IMR-90 (cell line): ENCODE results near the gene MMP20. TPM values are rescaled to one million over a fixed set of nuclear protein-coding genes. Genes with fewer than 3 reads are reported as not detected.

Experiments
- ATAC-seq: fragments of 200-7000 bp; cut with Tn5 transposase; 2 replicates; pipeline ENCODE4 v1.9.1; 2020; ENCODE audit warnings: low read depth, mild to moderate bottlenecking, moderate library complexity
- BruUV-seq: library from RNA; stranded (reverse); fragments of 400-500 nt; replicated peaks from 2 replicates; lab custom pipeline; 2021; lab: Mats Ljungman, UMichigan
- CTCF ChIA-PET: fragments of 300-600 bp; formaldehyde crosslinking; extraction: SDS; loops from one replicate; lab custom pipeline; 2021; ENCODE audit warnings: antibody characterized with exemption; lab: Yijun Ruan, JAX
- POLR2A ChIA-PET: fragments of 300-600 bp; sonication (Branson Sonifier 250); formaldehyde crosslinking; loops from one replicate; lab custom pipeline; 2022; ENCODE audit warnings: antibody characterized with exemption; ENCODE audit not compliant: unreplicated experiment; lab: Charles Lee
- DNase-seq: peaks from one replicate; pipeline ENCODE4 v3.0.0; 2013
- H2AFZ ChIP-seq: replicated peaks from 2 replicates; pipeline ENCODE3; 2013; ENCODE audit warnings: low read length, mild to moderate bottlenecking; ENCODE audit not compliant: poor library complexity
- H2AK5ac ChIP-seq: 2 replicates; pipeline ENCODE4 v1.6.1; 2013; ENCODE audit warnings: low read depth, low read length, inconsistent platforms
- H2AK9ac ChIP-seq: replicated peaks from 2 replicates; pipeline ENCODE3; 2013; ENCODE audit warnings: mild to moderate bottlenecking, low read depth, low read length, moderate library complexity; ENCODE audit not compliant: poor library complexity
- H2BK120ac ChIP-seq: 2 replicates; pipeline ENCODE4 v1.6.1; 2013; ENCODE audit warnings: low read depth, low read length, inconsistent platforms
- H2BK15ac ChIP-seq: 3 replicates; pipeline ENCODE4 v1.6.1; 2013; ENCODE audit warnings: low read depth, low read length, inconsistent platforms
- H2BK20ac ChIP-seq: 2 replicates; pipeline ENCODE4 v1.6.1; 2013; ENCODE audit warnings: low read depth, mild to moderate bottlenecking, inconsistent platforms, low read length, moderate library complexity
- H2BK5ac ChIP-seq: 2 replicates; pipeline ENCODE4 v1.6.1; 2013; ENCODE audit warnings: mild to moderate bottlenecking, low read depth, low read length, inconsistent platforms; ENCODE audit not compliant: poor library complexity, severe bottlenecking
- H3K14ac ChIP-seq: replicated peaks from 2 replicates; pipeline ENCODE4 v1.6.1; 2013; ENCODE audit warnings: low read depth, low read length, inconsistent platforms
- H3K18ac ChIP-seq: 2 replicates; pipeline ENCODE4 v1.6.1; 2013; ENCODE audit warnings: low read depth, low read length, control low read depth
- H3K23ac ChIP-seq: 2 replicates; pipeline ENCODE4 v1.6.1; 2013; ENCODE audit warnings: low read depth, low read length, inconsistent platforms
- H3K27ac ChIP-seq: 2 replicates; pipeline ENCODE4 v1.5.1; 2013; ENCODE audit warnings: mild to moderate bottlenecking, control low read depth, low read length; ENCODE audit not compliant: insufficient read depth
- H3K27me3 ChIP-seq: 2 replicates; pipeline ENCODE4 v1.6.1; 2013; ENCODE audit warnings: low read length; ENCODE audit not compliant: control insufficient read depth, insufficient read depth
- H3K36me3 ChIP-seq: 2 replicates; pipeline ENCODE4 v1.6.1; 2013; ENCODE audit warnings: low read length, mixed read lengths; ENCODE audit not compliant: control insufficient read depth, insufficient read depth
- H3K4ac ChIP-seq: 2 replicates; pipeline ENCODE4 v1.6.1; 2013; ENCODE audit warnings: low read depth, low read length, inconsistent platforms
- H3K4me1 ChIP-seq: 2 replicates; pipeline ENCODE4 v1.6.1; 2013; ENCODE audit warnings: low read length, mixed read lengths; ENCODE audit not compliant: control insufficient read depth, insufficient read depth
- H3K4me2 ChIP-seq: 2 replicates; pipeline ENCODE4 v1.6.1; 2013; ENCODE audit warnings: low read depth, mild to moderate bottlenecking, control low read depth, low read length, moderate library complexity
- H3K4me3 ChIP-seq: 2 replicates; pipeline ENCODE4 v1.5.1; 2013; ENCODE audit warnings: low read depth, mild to moderate bottlenecking, control low read depth, low read length, moderate library complexity; ENCODE audit not compliant: insufficient read depth
- H3K56ac ChIP-seq: 2 replicates; pipeline ENCODE4 v1.6.1; 2013; ENCODE audit warnings: low read length, inconsistent platforms; ENCODE audit not compliant: insufficient read depth; ENCODE audit errors: extremely low read depth
- H3K79me1 ChIP-seq, 2 experiments: 2 replicates each; pipeline ENCODE4 v1.6.1; 2013; ENCODE audit warnings: low read length in 2 of 2, inconsistent platforms in 1 of 2, low read depth in 1 of 2
- H3K9ac ChIP-seq: 2 replicates; pipeline ENCODE4 v1.6.1; 2013; ENCODE audit warnings: low read depth, low read length, control low read depth
- H3K9me1 ChIP-seq: 2 replicates; pipeline ENCODE4 v1.6.1; 2013; ENCODE audit warnings: low read length, inconsistent platforms; ENCODE audit not compliant: insufficient read depth
- H3K9me3 ChIP-seq: 2 replicates; pipeline ENCODE4 v1.6.1; 2013; ENCODE audit warnings: low read length; ENCODE audit not compliant: control insufficient read depth, insufficient read depth
- H4K20me1 ChIP-seq: 2 replicates; pipeline ENCODE4 v1.6.1; 2013; ENCODE audit warnings: low read length, inconsistent platforms; ENCODE audit not compliant: insufficient read depth
- H4K5ac ChIP-seq: 2 replicates; pipeline ENCODE4 v1.6.1; 2013; ENCODE audit warnings: mild to moderate bottlenecking, low read depth, low read length, control low read depth
- H4K8ac ChIP-seq, 2 experiments: 2 replicates each; pipeline ENCODE4 v1.6.1; 2013; ENCODE audit warnings: low read depth in 2 of 2, low read length in 2 of 2, control low read depth in 1 of 2, inconsistent platforms in 1 of 2
- H4K91ac ChIP-seq: 2 replicates; pipeline ENCODE4 v1.6.1; 2013; ENCODE audit warnings: low read depth, low read length, inconsistent platforms; ENCODE audit not compliant: insufficient read depth
- NFE2L2 ChIP-seq: fragments of 150-350 bp; IDR thresholded peaks from 2 replicates; pipeline ENCODE4 v1.6.1; 2016; ENCODE audit warnings: low read depth, mild to moderate bottlenecking, low read length
- POLR2A ChIP-seq: IDR thresholded peaks from 2 replicates; pipeline ENCODE4 v1.6.1; 2012; ENCODE audit warnings: mild to moderate bottlenecking, low read depth, low read length
- RAD21 ChIP-seq: IDR thresholded peaks from 2 replicates; pipeline ENCODE4 v1.6.1; 2012; ENCODE audit warnings: low read length, improper control_type of control experiment
- SMC3 ChIP-seq: fragments of 150-350 bp; IDR thresholded peaks from 2 replicates; pipeline ENCODE4 v1.6.1; 2016; ENCODE audit warnings: low read depth, mild to moderate bottlenecking, antibody characterized with exemption, low read length, moderate library complexity
- WGBS, 2 experiments: methylation state at CpG; one replicate each; pipeline versions ENCODE4 v1.1.5 to v1.1.7; 2013; ENCODE audit warnings: missing lambda C conversion rate in 2 of 2; ENCODE audit not compliant: insufficient read length in 1 of 2; ENCODE audit errors: extremely low coverage in 2 of 2; 5-methylcytosine and 5-hydroxymethylcytosine counted together
- dilution Hi-C: fragments of 300-500 bp; cut with HindIII; formaldehyde crosslinking; loops from one replicate; pipeline ENCODE4 v1.14.3; 2018; ENCODE audit warnings: low sequenced_read_pairs; ENCODE audit not compliant: unreplicated experiment
- in situ Hi-C: fragments of 300-500 bp; cut with MboI; formaldehyde crosslinking; loops from 3 replicates; pipeline ENCODE4 v1.14.3; 2019; ENCODE audit warnings: low sequenced_read_pairs, inconsistent platforms, mixed read lengths
- intact Hi-C: fragments of 100-400 bp; cut with micrococcal nuclease; formaldehyde crosslinking; loops from 2 replicates; pipeline ENCODE4 v1.10.0; 2022
- polyA plus RNA-seq, 3 experiments: library from polyadenylated mRNA; depleted of rRNA; stranded (reverse); fragments of >200 nt; gene quantifications; 2 replicates each; pipeline ENCODE4 v1.2.3, GENCODE V29; 2012; ENCODE audit warnings: low replicate concordance in 1 of 3
- total RNA-seq: library from RNA; depleted of rRNA; stranded (reverse); fragments of >200 nt; gene quantifications from 2 replicates; pipeline ENCODE4 v1.2.3, GENCODE V29; 2012
- TF ChIP-seq, protein P1 (sequence below): conservative IDR thresholded peaks from 2 replicates; pipeline ENCODE4 v1.5.1; 2012; ENCODE audit warnings: mild to moderate bottlenecking, low read depth, low read length, improper control_type of control experiment

Gene MMP20
- total and polyA plus RNA-seq, 2 of the 4 experiments (the other 2 are of a cell fraction), result not detected

GRCh38 chr11:102592634-102593581 lies 32.2 kb downstream of the MMP20 start:
- H2BK20ac ChIP-seq, result no peak overlapping the region
- H3K18ac ChIP-seq, result no peak overlapping the region
- no peak overlapping the region for H2AK9ac ChIP-seq
- no peak overlapping the region for H2BK5ac ChIP-seq
- H3K4me3 ChIP-seq, result no peak overlapping the region
- whole genome bisulfite sequencing, 2 experiments, result 87% methylated on average over 3 of the region's 11 CpGs; no CpG with 5 or more reads in 1 of the 2 experiments
- no peak overlapping the region for H2AK5ac ChIP-seq
- H3K36me3 ChIP-seq, result no peaks in the 10 kb centered on the region
- no peak overlapping the region for H3K23ac ChIP-seq
- CTCF ChIA-PET, result interaction anchor here (0.7 to 1.2 kb wide), 2 partner anchors 8 to 12 kb away, joined by 3 read pairs; no protein-coding TSS in a partner anchor
- no peaks in the 10 kb centered on the region for H3K79me1 ChIP-seq
- intact Hi-C loops (loop anchor here (5.0 kb wide), 1 partner anchor 74 kb away; no protein-coding TSS in a partner anchor), dilution Hi-C loops (no loop called here), in situ Hi-C loops (no loop called here)
- H4K8ac ChIP-seq, result no peak overlapping the region
- H3K27me3 ChIP-seq, result no peaks in the 10 kb centered on the region
- H3K14ac ChIP-seq, result no peak overlapping the region
- no peak overlapping the region for H4K91ac ChIP-seq
- POLR2A ChIA-PET, result no interaction called here
- no peaks in the 10 kb centered on the region for H3K9me3 ChIP-seq
- H2BK120ac ChIP-seq, result no peak overlapping the region
- no peaks in the 10 kb centered on the region for H3K4me1 ChIP-seq
- no peak overlapping the region for H3K4ac ChIP-seq
- TF ChIP-seq, protein P1, sequence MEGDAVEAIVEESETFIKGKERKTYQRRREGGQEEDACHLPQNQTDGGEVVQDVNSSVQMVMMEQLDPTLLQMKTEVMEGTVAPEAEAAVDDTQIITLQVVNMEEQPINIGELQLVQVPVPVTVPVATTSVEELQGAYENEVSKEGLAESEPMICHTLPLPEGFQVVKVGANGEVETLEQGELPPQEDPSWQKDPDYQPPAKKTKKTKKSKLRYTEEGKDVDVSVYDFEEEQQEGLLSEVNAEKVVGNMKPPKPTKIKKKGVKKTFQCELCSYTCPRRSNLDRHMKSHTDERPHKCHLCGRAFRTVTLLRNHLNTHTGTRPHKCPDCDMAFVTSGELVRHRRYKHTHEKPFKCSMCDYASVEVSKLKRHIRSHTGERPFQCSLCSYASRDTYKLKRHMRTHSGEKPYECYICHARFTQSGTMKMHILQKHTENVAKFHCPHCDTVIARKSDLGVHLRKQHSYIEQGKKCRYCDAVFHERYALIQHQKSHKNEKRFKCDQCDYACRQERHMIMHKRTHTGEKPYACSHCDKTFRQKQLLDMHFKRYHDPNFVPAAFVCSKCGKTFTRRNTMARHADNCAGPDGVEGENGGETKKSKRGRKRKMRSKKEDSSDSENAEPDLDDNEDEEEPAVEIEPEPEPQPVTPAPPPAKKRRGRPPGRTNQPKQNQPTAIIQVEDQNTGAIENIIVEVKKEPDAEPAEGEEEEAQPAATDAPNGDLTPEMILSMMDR, result peak; percentile 37
- TF ChIP-seq POLR2A (no peak), NFE2L2 (no peak), RAD21 (peak; percentile 33), SMC3 (peak; percentile 31; the same call in 1 of the 2 replicates)
- ATAC-seq (peak; percentile 54; the same call in 1 of the 2 replicates), DNase-seq (peak; percentile 20)
- no peak overlapping the region for H2AFZ ChIP-seq
- H2BK15ac ChIP-seq, result no peak overlapping the region
- no peak overlapping the region for H3K56ac ChIP-seq
- H4K5ac ChIP-seq, result no peak overlapping the region
- H4K20me1 ChIP-seq, result no peaks in the 10 kb centered on the region
- H3K4me2 ChIP-seq, result no peak overlapping the region
- H3K9me1 ChIP-seq, result no peaks in the 10 kb centered on the region
- no peak overlapping the region for H3K9ac ChIP-seq
- no peak overlapping the region for H3K27ac ChIP-seq
- BruUV-seq, result no TSS peak
